K562 (cell line): ENCODE data around the gene HS3ST3B1. TPM values are rescaled to one million over a fixed set of nuclear protein-coding genes. Genes with fewer than 3 reads are reported as not detected.
A peak's percentile ranks its signal among the peaks of the same experiment; 100 is the strongest.

ENCODE experiments used
- CCNT2 ChIP-seq: IDR thresholded peaks from 2 replicates; pipeline ENCODE4 v1.6.1; 2011; ENCODE audit warnings: borderline replicate concordance, low read depth, mild to moderate bottlenecking, moderate library complexity, mixed read lengths, low read length; ENCODE audit not compliant: insufficient read length; ENCODE audit errors: extremely low read depth
- CHD1 ChIP-seq: fragments of 200-600 bp; sonication (generic); IDR thresholded peaks from one replicate; pipeline ENCODE4 v1.6.1; 2012; ENCODE audit warnings: mild to moderate bottlenecking, moderate library complexity, low read length, inconsistent platforms
- CTCF ChIP-seq, 3 experiments: IDR thresholded peaks in 2 of 3; conservative IDR thresholded peaks in 1 of 3; 2 replicates each; pipeline ENCODE4 v1.5.1; 2011 to 2012; ENCODE audit warnings: low read length in 3 of 3, mild to moderate bottlenecking in 3 of 3, control low read depth in 2 of 3, improper control_type of control experiment in 1 of 3, inconsistent platforms in 1 of 3, low read depth in 1 of 3, mixed read lengths in 1 of 3, moderate library complexity in 1 of 3; ENCODE audit not compliant: insufficient read depth in 2 of 3
- EP400 ChIP-seq: fragments of 450-650 bp; IDR thresholded peaks from 2 replicates; pipeline ENCODE4 v1.6.1; 2017; ENCODE audit warnings: antibody characterized with exemption, mild to moderate bottlenecking, moderate library complexity
- HDAC1 ChIP-seq, 2 experiments: fragments of 450-650 bp; IDR thresholded peaks; 2 replicates each; pipeline ENCODE4 v1.6.1; 2016 to 2017; ENCODE audit warnings: inconsistent platforms in 1 of 2, mild to moderate bottlenecking in 1 of 2, moderate library complexity in 1 of 2
- MAZ ChIP-seq, 2 experiments: fragments of 450-650 bp in 1 of 2; sonication (generic) in 1 of 2; formaldehyde crosslinking; IDR thresholded peaks in 1 of 2; conservative IDR thresholded peaks in 1 of 2; 2 replicates each; pipeline versions ENCODE4 v1.4.0 to v1.5.0; 2020; ENCODE audit warnings: mild to moderate bottlenecking in 1 of 2, missing genetic modification reagents in 1 of 2
- MLLT1 ChIP-seq, 2 experiments: fragments of 450-650 bp; IDR thresholded peaks; 2 replicates each; pipeline ENCODE4 v1.6.1; 2016
- NRF1 ChIP-seq, 2 experiments: fragments of 450-650 bp; IDR thresholded peaks in 1 of 2; conservative IDR thresholded peaks in 1 of 2; 2 replicates each; pipeline ENCODE4 v1.6.1; 2014; ENCODE audit warnings: mild to moderate bottlenecking in 2 of 2
- POLR2G ChIP-seq: fragments of 200-400 bp; formaldehyde crosslinking; IDR thresholded peaks from 2 replicates; pipeline ENCODE4 v1.6.1; 2017; ENCODE audit warnings: low read depth, mild to moderate bottlenecking, antibody characterized with exemption, low read length, moderate library complexity
- SAP30 ChIP-seq: fragments of 200-600 bp; sonication (generic); IDR thresholded peaks from 2 replicates; pipeline ENCODE4 v1.6.1; 2012; ENCODE audit warnings: borderline replicate concordance, low read depth, mild to moderate bottlenecking, moderate library complexity, low read length, control low read depth, inconsistent platforms; ENCODE audit not compliant: insufficient read depth, poor library complexity, severe bottlenecking
- SMARCA5 ChIP-seq: fragments of 450-650 bp; IDR thresholded peaks from 2 replicates; pipeline ENCODE4 v1.6.1; 2016
- SRSF1 ChIP-seq: fragments of 200-400 bp; formaldehyde crosslinking; IDR thresholded peaks from 2 replicates; pipeline ENCODE4 v1.6.1; 2017; ENCODE audit warnings: mild to moderate bottlenecking, low read depth, low read length, moderate library complexity
- UBTF ChIP-seq, 2 experiments: IDR thresholded peaks; 2 replicates each; pipeline ENCODE4 v1.6.1; 2012; ENCODE audit warnings: improper control_type of control experiment in 2 of 2, low read depth in 2 of 2, low read length in 2 of 2, borderline replicate concordance in 1 of 2
- ZBTB7A ChIP-seq: IDR thresholded peaks from 2 replicates; pipeline ENCODE4 v1.6.1; 2011; ENCODE audit warnings: low read depth, mild to moderate bottlenecking, low read length, moderate library complexity, borderline replicate concordance; ENCODE audit not compliant: control insufficient read depth
- ZNF277 ChIP-seq: fragments of 250-450 bp; sonication (Bioruptor Pico); IDR thresholded peaks from 2 replicates; pipeline ENCODE4 v1.8.0; 2022; ENCODE audit warnings: inconsistent platforms, mild to moderate bottlenecking, moderate library complexity, borderline replicate concordance
- ZNF282 ChIP-seq: sonication (generic); formaldehyde crosslinking; IDR thresholded peaks from 2 replicates; pipeline ENCODE4 v1.8.1; 2023; ENCODE audit warnings: missing genetic modification reagents
- polyA plus RNA-seq, 8 experiments: library from polyadenylated mRNA; depleted of rRNA in 4 of 8; stranded (reverse) in 5 of 8; unstranded in 3 of 8; fragments of >200 nt; fragmentation: Nextera tagmentation in 2 of 8; fragmentation: Illumina TruSeq in 1 of 8; extraction: Ambion mirVana in 2 of 8; extraction: Trizol in 1 of 8; gene quantifications; 2 replicates each; pipeline versions ENCODE4 v1.2.1 to v1.2.3, GENCODE V29; 2011 to 2014; ENCODE audit warnings: inconsistent platforms in 1 of 8, missing spikeins in 1 of 8
- total RNA-seq, 7 experiments: library from RNA; depleted of rRNA in 6 of 7; stranded (reverse); fragments of >200 nt in 6 of 7; fragmentation: Illumina TruSeq in 2 of 7; extraction: Trizol in 2 of 7; gene quantifications; 2 replicates each; pipeline versions ENCODE4 v1.2.1 to v1.2.3, GENCODE V29; 2011 to 2021; ENCODE audit warnings: low replicate concordance in 1 of 7

The HS3ST3B1 gene
- total and polyA plus RNA-seq, 9 of the 15 experiments (the other 6 are each of a cell fraction or from before 2014, with no cell fraction given) = 1.9 to 12.9 (median 3.7) TPM

GRCh38 chr17:14301279-14302090 is 604 bp downstream of the HS3ST3B1 start (continued):
- peak in 1 of 2 experiments; percentile 41; a peak in 2 of 4 replicates for TF ChIP-seq NRF1 (conservative IDR thresholded peaks at IDR 0.05 in 1 of 2, IDR thresholded peaks at IDR 0.05 in 1 of 2)
- TF ChIP-seq POLR2G = peak; percentile 58
- TF ChIP-seq MLLT1 (IDR thresholded peaks at IDR 0.05) = peak in 1 of 2 experiments; percentile 39; a peak in 1 of 4 replicates
- TF ChIP-seq HDAC1 (IDR thresholded peaks at IDR 0.05) = peak in 1 of 2 experiments; percentile 29; a peak in 1 of 4 replicates
- TF ChIP-seq UBTF (IDR thresholded peaks at IDR 0.05; ENCODE audit: borderline replicate concordance in 1 of 2, low read depth in 2 of 2, low read length in 2 of 2) = peak in 1 of 2 experiments; percentile 27; a peak in 2 of 4 replicates
- TF ChIP-seq SMARCA5 = no peak
- TF ChIP-seq CHD1 = peak; percentile 59
- TF ChIP-seq EP400 = no peak
- TF ChIP-seq ZBTB7A = no peak
- TF ChIP-seq ZNF282 (CRISPR knock-in tag) = 0 out of 2 replicates have a peak, but pooled peaks have one; percentile 59
- TF ChIP-seq CTCF (IDR thresholded peaks at IDR 0.05 in 2 of 3, conservative IDR thresholded peaks at IDR 0.05 in 1 of 3; ENCODE audit: insufficient read depth in 2 of 3, low read depth in 1 of 3, low read length in 3 of 3) = 0 out of 6 replicates have a peak, but pooled peaks of 1 of the 3 experiments have one; percentile 18
- no peak for TF ChIP-seq ZNF277 (CRISPR knock-in tag)
- TF ChIP-seq SRSF1 = no peak
- peak; percentile 12 for TF ChIP-seq CCNT2
- peak; percentile 9 for TF ChIP-seq SAP30
- TF ChIP-seq MAZ (CRISPR knock-in tag; conservative IDR thresholded peaks at IDR 0.05 in 1 of 2, IDR thresholded peaks at IDR 0.05 in 1 of 2) = 0 out of 4 replicates have a peak, but pooled peaks of 1 of the 2 experiments have one; percentile 11
